CD4-positive, alpha-beta memory T cell (primary cell): ENCODE results near the gene FREM1. TPM values are rescaled to one million over a fixed set of nuclear protein-coding genes. Genes with fewer than 3 reads are reported as not detected.

Experiments used
- CTCF ChIA-PET: fragments of 350-600 bp; sonication (Branson Sonifier 250); formaldehyde crosslinking; loops from one replicate; lab custom pipeline; 2021; ENCODE audit warnings: inconsistent platforms; ENCODE audit not compliant: partially characterized antibody; lab: Charles Lee
- POLR2A ChIA-PET: fragments of 350-600 bp; sonication (Branson Sonifier 250); formaldehyde crosslinking; loops from one replicate; lab custom pipeline; 2021; ENCODE audit not compliant: partially characterized antibody; lab: Charles Lee
- DNase-seq, 5 donors: peaks; one replicate each; pipeline versions ENCODE4 v3.0.0 to v3.0.0-alpha.2; 2020 to 2022; ENCODE audit warnings: mixed read lengths in 1 of 5
- H3K27ac ChIP-seq: one replicate; pipeline ENCODE4 v1.7.0; 2013; ENCODE audit warnings: low read depth, low read length
- H3K27me3 ChIP-seq: 2 replicates; pipeline ENCODE4 v1.7.0; 2013; ENCODE audit warnings: mild to moderate bottlenecking, low read length, moderate library complexity; ENCODE audit not compliant: insufficient read depth
- H3K36me3 ChIP-seq: 2 replicates; pipeline ENCODE4 v1.7.0; 2013; ENCODE audit warnings: mild to moderate bottlenecking, low read length, moderate library complexity; ENCODE audit not compliant: insufficient read depth
- H3K4me1 ChIP-seq: 2 replicates; pipeline ENCODE4 v1.7.0; 2013; ENCODE audit warnings: mild to moderate bottlenecking, low read length, moderate library complexity; ENCODE audit not compliant: insufficient read depth
- H3K4me3 ChIP-seq, 2 donors: one replicate each; pipeline ENCODE4 v1.7.0; 2013; ENCODE audit warnings: low read length in 2 of 2, mild to moderate bottlenecking in 1 of 2
- H3K9me3 ChIP-seq, 2 donors: one replicate each; pipeline ENCODE4 v1.7.0; 2013; ENCODE audit warnings: low read length in 2 of 2, control low read depth in 1 of 2; ENCODE audit not compliant: control insufficient read depth in 1 of 2
- H3K27ac Mint-ChIP-seq, 7 donors: one replicate each; pipeline ENCODE4 v1.8.0; 2020 to 2021; ENCODE audit warnings: mixed read lengths in 7 of 7, mild to moderate bottlenecking in 6 of 7, inconsistent platforms in 3 of 7, moderate library complexity in 3 of 7
- H3K27me3 Mint-ChIP-seq, 2 donors: one replicate each; pipeline ENCODE4 v1.8.0; 2020 to 2021; ENCODE audit warnings: mixed read lengths in 2 of 2
- H3K36me3 Mint-ChIP-seq, 2 donors: one replicate each; pipeline ENCODE4 v1.8.0; 2020 to 2021; ENCODE audit warnings: mixed read lengths in 2 of 2, inconsistent platforms in 1 of 2, mild to moderate bottlenecking in 1 of 2
- H3K4me1 Mint-ChIP-seq, 4 donors: one replicate each; pipeline ENCODE4 v1.8.0; 2020 to 2021; ENCODE audit warnings: mixed read lengths in 4 of 4, mild to moderate bottlenecking in 1 of 4
- H3K4me3 Mint-ChIP-seq, 8 donors: one replicate each; pipeline ENCODE4 v1.8.0; 2020 to 2021; ENCODE audit warnings: mixed read lengths in 8 of 8, mild to moderate bottlenecking in 7 of 8, moderate library complexity in 6 of 8, inconsistent platforms in 3 of 8
- H3K9me3 Mint-ChIP-seq, 8 donors: one replicate each; pipeline ENCODE4 v1.8.0; 2020 to 2021; ENCODE audit warnings: mixed read lengths in 8 of 8, mild to moderate bottlenecking in 5 of 8, inconsistent platforms in 3 of 8, moderate library complexity in 1 of 8
- intact Hi-C: fragments of 100-400 bp; cut with micrococcal nuclease; formaldehyde crosslinking; loops from one replicate; pipeline ENCODE4 v1.15.1; 2023
- polyA plus RNA-seq, 2 donors: library from polyadenylated mRNA; unstranded; fragments of 300-500 nt; fragmentation: Illumina TruSeq; gene quantifications; one replicate each; pipeline ENCODE4 v1.2.3, GENCODE V29; 2021
- total RNA-seq, 2 experiments: library from RNA; stranded (reverse); gene quantifications; one replicate each; pipeline ENCODE4 v1.2.3, GENCODE V29; 2021

The FREM1 gene
- total and polyA plus RNA-seq, 4 experiments from 2014 or later: 0.14 TPM; not detected in 3

GRCh38 chr9:14713187-14713767 is 197.0 kb downstream of the FREM1 start:
- Mint-ChIP-seq H3K27me3 (peaks cover 8 to 16% of the 10 kb centered on the region in 2 donors), H3K36me3 (no peaks in the 10 kb centered on the region)

GRCh38 chr9:14710804-14711203 is 199.4 kb downstream of the FREM1 start:
- no peaks in the 10 kb centered on the region for H3K4me1 Mint-ChIP-seq
- peaks cover 0 to under 1% of the 10 kb centered on the region in 2 donors for H3K9me3 ChIP-seq
- no peak overlapping the region for H3K27ac Mint-ChIP-seq
- H3K27ac ChIP-seq: no peak overlapping the region
- no peaks in the 10 kb centered on the region for H3K4me1 ChIP-seq
- no peaks in the 10 kb centered on the region for H3K36me3 Mint-ChIP-seq
- no peak overlapping the region for H3K4me3 ChIP-seq
- CTCF ChIA-PET: no interaction called here
- peaks cover 2 to 31% (median 25%) of the 10 kb centered on the region in 8 donors for H3K9me3 Mint-ChIP-seq
- DNase-seq: no peak
- H3K27me3 ChIP-seq: no peaks in the 10 kb centered on the region
- intact Hi-C loops: no loop called here
- POLR2A ChIA-PET: interaction anchor here (1.3 kb wide), 1 partner anchor 18 kb away, joined by 3 read pairs; the partner anchor contains the start of gene ZDHHC21
- peaks cover 9 to 22% of the 10 kb centered on the region in 2 donors for H3K27me3 Mint-ChIP-seq
- no peaks in the 10 kb centered on the region for H3K36me3 ChIP-seq
- H3K4me3 Mint-ChIP-seq: no peak overlapping the region

More at GRCh38 chr9:14713187-14713767, 197.0 kb downstream of the FREM1 start:
- Histone ChIP-seq H3K27me3 (no peaks in the 10 kb centered on the region), H3K4me3 (no peak overlapping the region), H3K36me3 (no peaks in the 10 kb centered on the region), H3K9me3 (no peaks in the 10 kb centered on the region), H3K4me1 (no peaks in the 10 kb centered on the region), H3K27ac (no peak overlapping the region)
- ChIA-PET POLR2A (no interaction called here), CTCF (no interaction called here)
- Mint-ChIP-seq H3K27ac (no peak overlapping the region), H3K9me3 (peaks cover 2 to 21% (median 8%) of the 10 kb centered on the region in 8 donors), H3K4me3 (no peak overlapping the region), H3K4me1 (no peaks in the 10 kb centered on the region)
- intact Hi-C loops: no loop called here
- DNase-seq: no peak

- Mint-ChIP-seq H3K4me1 (no peaks in the 10 kb centered on the region), H3K27ac (no peak overlapping the region), H3K36me3 (peaks cover 2 to 3% of the 10 kb centered on the region in 2 donors), H3K27me3 (peaks cover 8 to 22% of the 10 kb centered on the region in 2 donors), H3K4me3 (peak overlapping the region in 1 of 8 donors; percentile 24), H3K9me3 (peaks cover 2 to 53% (median 43%) of the 10 kb centered on the region in 8 donors)
- no peak overlapping the region for H3K27ac ChIP-seq
- H3K9me3 ChIP-seq: peaks cover 0 to 5% of the 10 kb centered on the region in 2 donors
- H3K27me3 ChIP-seq: no peaks in the 10 kb centered on the region
- no peaks in the 10 kb centered on the region for H3K36me3 ChIP-seq
- H3K4me3 ChIP-seq: no peak overlapping the region
- intact Hi-C loops: no loop called here
- no peaks in the 10 kb centered on the region for H3K4me1 ChIP-seq
- no peak for DNase-seq
- POLR2A ChIA-PET: no interaction called here
- CTCF ChIA-PET: no interaction called here
These were observed 203.6 kb downstream of the FREM1 start for GRCh38 chr9:14706530-14707140.

GRCh38 chr9:14705079-14705478 is 205.1 kb downstream of the FREM1 start:
- Mint-ChIP-seq H3K27me3 (peaks cover 8 to 20% of the 10 kb centered on the region in 2 donors), H3K4me3 (no peak overlapping the region), H3K9me3 (peaks cover 2 to 52% (median 40%) of the 10 kb centered on the region in 8 donors), H3K36me3 (peaks cover 2 to 3% of the 10 kb centered on the region in 2 donors), H3K4me1 (no peaks in the 10 kb centered on the region), H3K27ac (no peak overlapping the region)
- Histone ChIP-seq H3K9me3 (peaks cover 0 to 5% of the 10 kb centered on the region in 2 donors), H3K36me3 (no peaks in the 10 kb centered on the region), H3K4me1 (no peaks in the 10 kb centered on the region), H3K27me3 (no peaks in the 10 kb centered on the region), H3K27ac (no peak overlapping the region), H3K4me3 (no peak overlapping the region)
- CTCF ChIA-PET: interaction anchor here (1.2 kb wide), 1 partner anchor 12 kb away, joined by 3 read pairs; the partner anchor contains the start of gene ZDHHC21
- no peak for DNase-seq
- POLR2A ChIA-PET: no interaction called here
- intact Hi-C loops: no loop called here

- Mint-ChIP-seq H3K36me3 (peaks cover 2 to 3% of the 10 kb centered on the region in 2 donors), H3K9me3 (peaks cover 2 to 48% (median 34%) of the 10 kb centered on the region in 8 donors), H3K4me3 (no peak overlapping the region), H3K4me1 (no peaks in the 10 kb centered on the region), H3K27me3 (peaks cover 10 to 20% of the 10 kb centered on the region in 2 donors), H3K27ac (no peak overlapping the region)
- Histone ChIP-seq H3K36me3 (no peaks in the 10 kb centered on the region), H3K4me1 (no peaks in the 10 kb centered on the region), H3K9me3 (peaks cover 0 to 5% of the 10 kb centered on the region in 2 donors), H3K27ac (no peak overlapping the region), H3K27me3 (no peaks in the 10 kb centered on the region), H3K4me3 (no peak overlapping the region)
- DNase-seq: no peak
- ChIA-PET CTCF (interaction anchor here (1.2 kb wide), 1 partner anchor 11 kb away, joined by 3 read pairs; the partner anchor contains the start of gene ZDHHC21), POLR2A (no interaction called here)
- intact Hi-C loops: no loop called here
These were observed 205.9 kb downstream of the FREM1 start for GRCh38 chr9:14704281-14704680.

GRCh38 chr9:14702200-14702720 is 208.0 kb downstream of the FREM1 start:
- Mint-ChIP-seq H3K4me3 (no peak overlapping the region), H3K36me3 (peaks cover 2 to 3% of the 10 kb centered on the region in 2 donors), H3K27ac (no peak overlapping the region), H3K4me1 (no peaks in the 10 kb centered on the region), H3K27me3 (peaks cover 7 to 9% of the 10 kb centered on the region in 2 donors), H3K9me3 (peaks cover 0 to 37% (median 23%) of the 10 kb centered on the region in 8 donors)
- no peaks in the 10 kb centered on the region for H3K4me1 ChIP-seq
- H3K9me3 ChIP-seq: peaks cover 0 to 5% of the 10 kb centered on the region in 2 donors
- no peaks in the 10 kb centered on the region for H3K36me3 ChIP-seq
- H3K27me3 ChIP-seq: no peaks in the 10 kb centered on the region
- no peak for DNase-seq
- ChIA-PET POLR2A (no interaction called here), CTCF (no interaction called here)
- intact Hi-C loops: no loop called here
- no peak overlapping the region for H3K4me3 ChIP-seq
- no peak overlapping the region for H3K27ac ChIP-seq

GRCh38 chr9:14693251-14693861 is 216.9 kb downstream of the FREM1 start, which contains the start of gene ZDHHC21:
ZDHHC21 (minus strand) TSS chr9:14693432; CDS start chr9:14674340, 19,092 bp downstream.
- Histone ChIP-seq H3K4me3 (peak within 1 kb of the TSS; percentile 57 to 65), H3K36me3 (no peaks in the 10 kb centered on the region), H3K27ac (peak within 1 kb of the TSS; percentile 14), H3K9me3 (no peaks in the 10 kb centered on the region), H3K4me1 (peaks cover 29% of the 10 kb centered on the region), H3K27me3 (no peaks in the 10 kb centered on the region)
- Mint-ChIP-seq H3K27ac (peak within 1 kb of the TSS; percentile 24 to 94 (median 92)), H3K36me3 (peaks cover 8 to 16% of the 10 kb centered on the region in 2 donors), H3K4me3 (peak within 1 kb of the TSS; percentile 91 to 97 (median 94)), H3K27me3 (peaks cover 0 to 3% of the 10 kb centered on the region in 2 donors), H3K9me3 (no peaks in the 10 kb centered on the region), H3K4me1 (peaks cover 20 to 46% (median 29%) of the 10 kb centered on the region in 4 donors)
- intact Hi-C loops: no loop called here
- ChIA-PET CTCF (interaction anchor here (1.0 to 1.7 kb wide), 2 partner anchors 12 to 13 kb away, joined by 3 read pairs; no protein-coding TSS in a partner anchor), POLR2A (interaction anchor here (1.3 to 1.4 kb wide), 2 partner anchors 18 to 298 kb away, joined by 3 read pairs; no protein-coding TSS in a partner anchor)
- peak; percentile 41 to 57 (median 51) for DNase-seq
